GM19324 (cell line): ENCODE results near the gene TET1.
"Not testable (repeated sequence)": the region's sequence is repeated elsewhere in the genome, so short reads cannot be mapped to it uniquely, and the experiment has no call there.

Experiments
- ATAC-seq: cut with Tn5 transposase; IDR thresholded peaks from one replicate; pipeline ENCODE4 v1.9.1; 2021; ENCODE audit warnings: mild to moderate bottlenecking, moderate library complexity; ENCODE audit not compliant: unreplicated experiment, low FRiP score

TET1 gene

DNA sequence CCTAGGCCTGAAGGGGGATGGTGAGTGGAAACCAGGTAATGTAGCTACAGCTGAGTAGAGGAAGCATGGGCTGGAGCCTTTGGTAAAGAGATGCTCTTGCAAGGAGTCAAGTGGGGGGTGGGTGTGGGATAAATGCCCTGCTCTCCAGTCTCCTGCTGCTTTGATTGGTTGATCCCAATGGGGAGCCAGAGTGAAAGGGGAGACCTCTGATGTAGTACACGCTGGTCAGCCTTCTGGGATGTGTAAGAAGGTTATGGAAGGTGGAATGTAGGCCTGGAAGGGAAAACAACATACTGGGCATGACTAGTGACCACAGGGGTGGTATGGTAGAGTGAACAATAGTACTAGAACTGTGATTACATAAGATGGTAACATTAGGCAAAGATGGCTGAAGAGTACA lies 44.3 kb downstream of the TET1 start:
- ATAC-seq: no peak

DNA sequence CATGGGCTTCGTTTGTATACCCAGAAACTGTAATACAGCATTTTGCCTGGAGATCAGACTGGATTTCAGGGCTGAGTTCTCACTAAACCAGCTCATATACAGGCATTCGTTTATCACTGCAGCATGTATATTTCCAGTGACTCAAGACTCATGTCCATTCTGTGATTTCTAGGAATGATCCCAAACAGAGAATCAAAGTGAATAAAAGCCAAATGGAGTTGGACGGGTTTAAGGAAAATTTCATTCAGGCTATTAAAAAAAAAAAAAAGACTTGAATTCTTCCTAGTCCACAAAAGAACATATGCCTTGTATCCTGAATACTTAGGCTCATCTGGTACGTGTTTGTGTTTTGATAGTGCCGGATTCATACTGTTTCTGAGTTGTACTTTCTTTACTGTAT lies 46.8 kb downstream of the TET1 start:
- no peak for ATAC-seq

DNA sequence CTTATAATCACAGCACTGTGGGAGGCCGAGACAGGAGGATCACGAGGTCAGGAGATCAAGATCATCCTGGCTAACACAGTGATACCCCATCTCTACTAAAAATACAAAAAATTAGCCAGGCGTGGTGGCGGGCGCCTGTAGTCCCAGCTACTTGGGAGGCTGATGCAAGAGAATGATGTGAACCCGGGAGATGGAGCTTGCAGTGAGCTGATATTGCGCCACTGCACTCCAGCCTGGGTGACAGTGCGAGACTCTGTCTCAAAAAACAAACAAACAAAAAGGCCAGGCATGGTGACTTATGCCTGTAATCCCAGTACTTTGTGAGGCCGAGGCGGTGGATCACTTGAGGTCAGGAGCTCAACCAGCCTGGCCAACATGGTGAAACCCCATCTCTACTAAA lies 49.9 kb downstream of the TET1 start:
- ATAC-seq: not testable (repeated sequence)

DNA sequence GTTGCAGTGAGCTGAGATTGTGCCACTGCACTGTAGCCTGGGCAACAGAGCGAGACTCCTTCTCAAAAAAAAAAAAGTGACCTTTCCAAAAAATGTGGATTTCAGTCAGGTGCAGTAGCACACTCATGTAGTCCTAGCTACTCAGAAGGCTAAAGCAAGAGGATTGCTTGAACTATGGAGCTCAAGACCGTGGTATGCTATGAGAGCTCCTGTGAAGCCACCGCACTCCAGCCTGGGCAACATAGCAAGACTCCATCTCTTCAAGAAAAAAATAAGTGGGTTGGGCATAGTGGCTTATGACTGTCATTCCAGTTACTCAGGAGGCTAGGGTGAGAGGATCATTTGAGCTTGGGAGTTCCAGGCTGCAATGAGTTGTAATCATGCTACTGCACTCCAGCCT lies 51.1 kb downstream of the TET1 start:
- ATAC-seq: no peak

DNA sequence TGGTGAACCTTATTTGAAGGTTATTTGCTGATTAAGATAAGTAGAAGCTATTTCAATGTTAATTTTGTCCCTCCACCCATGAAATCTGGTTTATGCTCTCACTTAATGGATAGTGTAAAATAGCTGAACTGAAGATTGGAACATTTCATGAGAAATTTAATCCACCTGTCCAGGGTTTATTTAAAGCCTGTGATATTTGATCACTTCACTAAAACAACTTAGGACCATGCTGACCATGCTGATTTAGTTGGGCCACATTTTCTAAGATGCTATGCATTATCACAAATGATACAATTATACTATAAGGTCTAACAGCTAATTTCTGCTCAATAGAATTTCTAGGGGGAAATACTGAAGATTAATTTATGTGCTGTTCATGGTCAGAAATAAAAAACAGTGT lies 53.8 kb downstream of the TET1 start:
- ATAC-seq: not testable (repeated sequence)

DNA sequence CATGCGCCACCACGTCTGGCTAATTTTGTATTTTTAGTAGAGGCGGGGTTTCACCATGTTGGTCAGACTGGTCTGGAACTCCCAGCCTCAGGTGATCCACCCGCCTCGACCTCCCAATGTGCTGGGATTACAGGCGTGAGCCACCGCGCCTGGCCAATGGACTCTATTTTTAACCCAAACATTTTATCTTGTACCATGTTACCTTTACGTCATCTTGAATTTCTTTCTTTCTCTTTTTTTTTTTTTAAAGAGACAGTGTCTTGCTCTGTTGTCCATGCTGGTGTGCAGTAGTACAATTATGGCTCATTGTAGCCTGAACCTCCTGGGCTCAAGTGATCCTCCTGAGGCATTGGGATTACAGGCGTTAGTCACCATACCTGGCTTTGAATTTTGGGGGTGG lies 57.6 kb downstream of the TET1 start:
- not testable (repeated sequence) for ATAC-seq

DNA sequence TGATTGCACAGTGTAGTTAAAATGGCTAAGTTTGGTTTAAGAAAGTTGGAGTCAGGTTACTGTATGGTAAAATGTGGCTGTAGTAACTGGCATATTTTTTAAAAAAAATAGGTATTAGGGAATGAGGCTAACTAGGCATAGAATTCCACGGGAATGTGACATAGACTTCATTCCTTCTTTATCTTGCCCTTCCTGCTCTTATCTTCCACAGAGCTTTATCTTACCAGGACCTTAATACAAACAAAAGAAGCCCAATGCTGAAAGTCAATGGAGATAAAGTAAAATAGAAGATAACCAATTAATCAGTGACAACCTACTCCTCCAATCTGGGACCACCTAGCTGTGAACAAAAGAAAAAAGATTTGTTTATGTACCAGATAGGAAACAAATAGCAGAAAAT lies 58.1 kb downstream of the TET1 start:
- no peak for ATAC-seq

DNA sequence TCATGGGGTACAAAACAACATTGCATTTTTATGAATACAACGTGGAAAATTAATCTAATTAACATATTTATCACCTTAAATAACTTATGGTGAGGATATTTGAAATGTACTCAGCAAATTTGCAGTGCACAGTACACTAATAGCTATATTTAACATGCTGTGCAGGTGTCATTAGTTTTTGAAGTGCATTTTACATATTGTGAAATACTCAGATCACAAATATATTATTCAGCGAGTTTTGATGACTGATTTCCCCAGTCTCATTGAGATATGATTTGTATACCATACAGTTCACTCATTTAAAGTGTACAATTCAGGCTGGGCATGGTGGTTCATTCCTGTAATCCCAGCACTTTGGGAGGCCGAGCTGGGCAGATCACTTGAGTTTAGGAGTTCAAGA lies 59.5 kb downstream of the TET1 start:
- ATAC-seq: no peak

DNA sequence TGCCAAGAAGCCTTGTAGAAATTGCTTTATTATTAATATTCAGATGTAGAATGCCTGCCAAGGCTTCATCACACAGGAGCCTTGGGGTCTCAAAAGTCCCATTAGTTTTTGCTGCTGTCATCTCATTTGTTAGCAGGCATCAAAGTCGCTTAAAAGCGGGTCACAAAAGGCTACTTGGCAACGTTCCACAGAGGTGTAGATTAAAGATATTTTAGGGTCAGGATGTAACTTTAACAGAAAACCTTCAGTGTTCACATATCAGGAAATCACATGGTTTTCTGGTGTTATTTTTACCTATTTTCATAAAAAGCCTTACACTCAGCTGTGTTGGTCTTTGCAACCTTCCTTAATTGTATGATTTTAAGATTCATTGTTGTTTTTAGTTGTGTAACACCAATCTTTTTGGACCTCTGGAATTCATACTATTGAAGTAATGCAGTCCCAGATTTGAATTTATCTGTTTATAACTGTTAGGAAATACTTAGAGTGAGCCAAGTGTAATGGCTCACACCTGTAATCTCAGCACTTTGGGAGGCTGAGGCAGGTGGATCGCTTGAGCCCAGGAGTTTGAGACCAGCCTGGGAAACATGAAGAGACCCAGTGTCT lies 65.3 kb downstream of the TET1 start:
- no peak for ATAC-seq

DNA sequence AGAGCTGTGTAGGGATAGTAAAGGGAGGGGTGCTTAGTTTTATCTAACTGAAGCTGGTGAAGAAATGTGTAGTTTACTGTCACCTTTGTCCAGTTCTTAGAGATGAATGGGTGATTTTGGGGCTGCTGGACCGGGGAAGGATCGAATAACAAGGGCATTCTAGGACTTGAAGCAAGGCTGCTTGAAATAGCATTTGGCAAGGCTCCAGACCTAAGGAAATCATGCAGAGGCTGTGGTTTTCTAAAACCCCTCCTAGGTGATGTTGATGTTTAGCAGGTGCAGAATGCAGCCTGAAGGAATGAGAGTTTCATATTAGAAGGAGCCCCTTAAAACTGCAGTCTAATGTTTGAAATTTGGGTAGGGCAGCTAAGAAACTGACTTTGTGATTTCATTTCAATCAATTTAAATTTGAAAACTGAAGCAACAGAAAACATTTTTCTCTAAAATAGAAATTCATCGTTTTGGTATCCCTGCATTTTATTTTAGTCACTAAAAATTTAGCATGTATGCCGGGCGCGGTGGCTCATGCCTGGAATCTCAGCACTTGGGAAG lies 68.5 kb downstream of the TET1 start:
- ATAC-seq: no peak

DNA sequence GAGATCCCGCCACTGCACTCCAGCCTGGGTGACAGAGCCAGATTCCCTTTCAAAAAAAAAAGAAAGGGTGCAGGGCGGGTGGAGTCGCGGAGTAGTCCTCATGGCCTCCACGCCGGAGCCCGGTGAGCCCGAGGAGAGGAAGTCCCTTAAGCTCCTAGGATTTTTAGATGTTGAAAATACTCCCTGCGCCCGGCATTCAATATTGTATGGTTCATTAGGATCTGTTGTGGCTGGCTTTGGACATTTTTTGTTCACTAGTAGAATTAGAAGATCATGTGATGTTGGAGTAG lies 72.1 kb downstream of the TET1 start:
- ATAC-seq: not testable (repeated sequence)

DNA sequence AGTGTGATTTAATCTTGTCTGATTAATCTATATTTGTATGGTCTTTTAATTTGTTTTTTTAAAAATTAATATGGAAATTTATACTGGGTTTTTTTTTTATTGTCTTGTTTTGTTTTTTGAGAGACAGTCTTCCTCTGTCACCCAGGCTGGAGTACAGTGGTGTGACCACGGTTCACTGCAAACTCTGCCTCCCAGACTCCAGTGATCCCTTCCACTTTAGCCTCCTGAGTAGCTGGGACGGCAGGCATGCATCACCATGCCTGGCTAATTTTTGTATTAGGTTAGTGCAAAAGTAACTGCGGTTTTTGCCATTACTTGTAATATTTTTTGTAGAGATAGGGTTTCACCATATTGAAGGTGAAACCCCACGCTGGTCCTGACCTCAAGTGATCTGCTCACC lies 73.1 kb downstream of the TET1 start:
- no peak for ATAC-seq

DNA sequence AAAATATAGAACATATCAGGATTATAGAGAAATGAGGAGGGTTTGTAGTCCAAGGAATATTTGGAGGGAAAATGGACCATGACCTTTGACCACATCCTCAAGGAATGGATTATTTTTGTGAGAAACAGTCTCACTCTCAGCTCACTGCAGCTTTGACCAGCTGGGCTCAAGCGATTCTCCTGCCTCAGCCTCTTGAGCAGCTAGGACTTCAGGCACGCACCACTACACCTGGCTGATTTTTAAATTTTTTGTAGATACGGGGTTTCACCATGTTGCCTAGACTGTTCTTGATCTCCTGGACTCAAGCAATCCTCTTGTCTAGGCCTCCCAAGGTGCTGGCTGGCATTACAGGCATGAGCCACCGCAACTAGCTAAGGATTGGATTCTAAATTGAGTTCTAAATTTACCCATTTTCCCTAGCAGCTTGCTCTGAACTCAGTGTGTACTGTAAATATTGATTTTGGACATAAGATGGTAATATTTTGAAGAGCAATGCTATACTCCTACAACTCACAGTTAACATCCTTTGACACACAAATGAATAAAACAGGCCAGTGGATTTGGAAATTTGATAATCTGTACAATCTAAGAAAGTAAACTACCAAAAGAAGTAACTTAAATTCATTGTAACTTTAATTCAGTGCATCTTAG lies 73.8 kb downstream of the TET1 start:
- ATAC-seq: no peak

DNA sequence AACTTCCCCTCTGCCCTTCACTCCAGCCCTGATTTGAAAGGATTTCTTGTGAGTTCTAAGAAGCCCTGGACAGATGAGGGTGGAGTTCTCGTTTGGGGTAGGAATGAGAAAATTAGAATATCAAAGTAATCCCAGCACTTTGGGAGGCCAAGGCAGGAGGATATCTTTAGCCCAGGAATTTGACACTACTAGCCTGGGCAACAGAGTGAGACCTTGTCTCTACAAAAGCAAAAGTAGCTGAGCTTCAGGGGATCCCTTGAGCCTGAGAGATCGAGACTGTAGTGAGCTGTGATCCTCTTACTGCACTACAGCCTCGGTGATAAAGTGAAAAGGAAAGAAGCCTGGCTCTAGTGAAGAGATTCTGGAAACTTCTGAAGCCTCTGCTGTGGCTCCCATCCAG lies 76.2 kb downstream of the TET1 start:
- ATAC-seq: no peak

DNA sequence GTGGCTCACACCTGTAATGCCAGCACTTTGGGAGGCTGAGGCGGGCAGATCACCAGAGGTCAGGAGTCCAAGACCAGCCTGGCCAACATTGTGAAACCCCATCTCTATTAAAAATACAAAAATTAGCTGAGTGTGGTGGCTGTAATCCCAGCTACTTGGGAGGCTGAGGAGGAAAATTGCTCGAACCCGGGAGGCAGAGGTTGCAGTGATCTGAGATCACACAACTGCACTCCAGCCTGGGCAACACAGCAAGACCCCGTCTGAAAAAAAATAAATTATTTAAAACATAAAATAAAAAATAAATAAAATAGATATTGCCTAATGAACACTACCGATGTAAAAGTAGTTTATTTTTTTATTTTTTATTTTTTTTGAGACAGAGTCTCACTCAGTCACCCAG lies 83.4 kb downstream of the TET1 start:
- ATAC-seq: not testable (repeated sequence)

DNA sequence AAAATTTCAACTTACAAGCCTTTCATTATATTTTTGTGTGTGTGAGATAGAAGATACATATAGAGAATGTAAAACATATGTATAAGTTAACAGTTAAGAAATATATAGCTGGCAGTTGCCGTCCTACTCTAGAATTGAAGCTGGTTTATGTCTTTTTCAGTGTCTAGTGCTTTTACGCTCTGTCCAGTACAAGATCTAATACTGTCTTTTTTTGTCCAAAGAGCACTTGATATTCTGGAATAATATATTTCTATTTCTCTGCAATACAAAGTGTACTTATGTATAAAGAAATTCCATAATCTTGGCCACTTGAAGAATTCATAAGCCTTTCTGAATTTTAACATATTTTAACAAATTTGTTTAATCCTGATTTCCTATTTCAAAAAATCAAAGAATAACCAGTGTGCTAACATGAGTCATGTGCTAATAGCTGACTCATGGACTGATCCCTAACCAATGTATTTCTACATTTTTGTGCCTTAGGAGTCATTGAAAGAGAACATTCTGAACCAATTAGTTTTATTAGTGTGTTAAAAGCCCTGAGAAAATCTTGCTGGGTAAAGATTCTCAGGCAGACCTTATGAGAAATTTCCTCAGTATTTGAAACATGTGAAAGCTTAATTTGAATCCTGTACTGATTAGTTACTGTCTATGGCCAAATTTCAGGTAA lies 87.7 kb downstream of the TET1 start:
- no peak for ATAC-seq

DNA sequence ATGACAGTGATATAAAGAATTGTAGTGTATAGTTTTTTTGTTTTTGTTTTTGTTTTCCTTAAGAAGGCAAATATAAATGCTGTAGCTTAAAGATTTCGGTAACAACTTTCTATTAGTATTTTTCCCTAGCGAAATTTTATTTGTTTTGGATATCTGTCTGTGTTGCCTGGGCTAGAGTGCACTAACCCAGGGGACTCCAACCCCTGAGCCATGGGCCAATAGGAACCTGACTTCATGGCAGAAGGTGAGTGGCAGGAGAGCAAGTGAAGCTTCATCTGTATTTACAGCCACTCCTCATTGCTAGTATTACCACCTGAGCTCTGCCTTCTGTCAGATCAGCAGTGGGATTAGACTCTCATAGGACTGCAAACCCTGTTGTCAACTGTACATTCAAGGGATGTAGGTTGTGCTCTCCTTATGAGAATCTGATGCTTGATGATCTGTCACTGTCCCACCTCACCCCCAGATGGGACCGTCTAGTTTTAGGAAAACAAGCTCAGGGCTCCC lies 95.5 kb downstream of the TET1 start:
- no peak for ATAC-seq

DNA sequence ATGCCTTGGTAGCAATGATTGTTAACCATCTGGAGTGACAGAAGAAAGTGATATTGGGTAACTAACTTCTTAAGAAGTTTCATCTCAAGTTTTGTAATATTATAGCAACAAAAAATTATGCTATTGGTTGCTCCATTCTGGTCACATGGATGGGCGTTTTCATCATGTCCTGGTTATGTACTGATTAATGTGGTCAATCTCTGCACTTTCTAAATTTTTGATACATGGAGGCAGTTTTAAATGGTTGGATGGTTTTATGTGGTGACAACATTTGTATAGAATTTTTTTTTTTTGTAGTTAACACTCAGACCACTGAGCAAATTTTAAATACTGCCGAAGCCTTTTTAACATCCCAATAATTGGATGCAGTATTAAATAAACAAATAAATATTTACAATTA lies 105.7 kb downstream of the TET1 start:
- no peak for ATAC-seq

DNA sequence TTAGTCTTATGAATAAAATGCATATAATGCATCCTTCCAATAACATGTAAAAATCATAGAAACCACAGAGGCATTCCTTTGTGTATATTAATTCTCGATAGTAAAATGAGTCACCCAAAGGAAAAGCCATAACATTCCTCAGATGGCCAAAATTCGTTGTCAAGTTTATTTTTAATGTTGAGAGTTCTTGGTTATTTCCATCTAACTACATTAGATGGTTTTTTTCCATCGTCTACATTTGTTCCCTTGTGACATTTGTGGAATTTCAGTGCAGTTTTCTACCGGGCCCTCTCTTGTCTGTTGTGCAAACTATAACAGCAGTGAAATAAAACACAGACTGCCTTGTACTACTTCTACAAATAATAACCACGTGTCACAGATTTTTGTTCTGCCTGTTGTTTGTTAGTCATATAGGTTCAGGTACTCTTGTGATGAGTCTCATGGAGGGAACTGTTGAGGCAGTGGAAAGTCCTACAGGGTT lies 106.2 kb downstream of the TET1 start:
- no peak for ATAC-seq

DNA sequence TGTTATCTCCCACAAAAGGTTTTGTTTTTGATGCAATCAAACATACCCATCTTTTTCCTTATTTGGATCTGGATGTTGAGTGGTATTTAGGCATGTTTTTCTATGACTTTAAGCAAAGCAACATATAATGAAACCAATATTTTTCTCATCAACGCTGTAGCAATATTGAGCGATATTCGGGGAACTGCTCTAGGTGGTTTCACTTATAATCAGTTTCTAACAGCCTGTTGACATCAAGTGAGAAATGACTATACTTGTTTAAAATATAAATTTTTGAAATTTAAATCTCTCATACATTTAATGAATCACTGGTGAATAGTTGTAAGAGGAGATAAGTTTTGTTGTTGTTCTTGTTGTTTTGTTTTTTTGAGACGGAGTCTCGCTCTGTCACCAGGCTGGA lies 108.1 kb downstream of the TET1 start:
- no peak for ATAC-seq

DNA sequence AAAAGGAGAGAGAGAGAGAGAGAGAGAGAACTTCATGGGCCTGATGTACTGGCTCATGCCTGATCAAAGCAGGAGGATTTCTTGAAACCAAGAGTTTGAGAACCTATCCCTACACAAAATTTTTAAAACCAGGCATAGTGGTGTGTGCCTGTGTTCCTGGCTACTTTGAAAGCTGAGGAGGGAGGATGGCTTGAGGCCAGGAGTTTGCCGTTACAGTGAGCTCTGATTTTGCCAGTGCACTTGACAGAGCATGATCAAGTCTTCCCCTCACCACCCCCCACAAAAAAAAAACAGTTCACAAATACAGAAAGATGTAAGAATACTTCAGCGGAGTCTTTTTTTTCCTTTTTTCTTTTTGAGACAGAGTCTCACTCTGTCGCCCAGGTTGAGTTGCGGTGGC lies 108.8 kb downstream of the TET1 start:
- no peak for ATAC-seq

DNA sequence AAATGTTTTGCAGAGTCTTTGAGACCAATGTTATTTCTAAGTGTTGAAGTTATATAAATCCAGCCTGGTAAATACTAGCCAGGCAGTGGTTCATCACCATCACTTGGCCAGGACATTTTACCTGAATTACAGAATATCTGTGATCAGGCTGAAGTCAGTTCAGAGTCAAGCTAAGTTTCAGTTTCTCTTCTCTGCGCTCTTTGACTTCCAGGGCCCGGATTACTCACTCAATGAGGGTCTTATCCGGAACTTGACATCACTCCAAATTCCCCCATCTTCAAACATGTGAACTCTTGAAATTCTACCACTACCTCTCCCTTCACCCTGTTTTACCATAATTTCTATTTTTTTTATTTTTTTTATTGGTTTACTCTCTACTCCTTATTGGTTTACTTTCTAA lies 124.3 kb downstream of the TET1 start:
- peak; percentile 67 for ATAC-seq
